ENCODE data around the gene ROBO4. TPM values are rescaled to one million over a fixed set of nuclear protein-coding genes. Genes with fewer than 3 reads are reported as not detected.

ROBO4 gene
- total RNA-seq, 1 donor from 2014 or later: 0.25 TPM

- Histone ChIP-seq H3K9ac (ENCODE audit: low read length) (no peak overlapping the region), H3K36me3 (ENCODE audit: insufficient read depth, low read length) (no peaks in the 10 kb centered on the region), H3K27ac (ENCODE audit: low read depth, low read length) (no peak overlapping the region), H3K4me3 (ENCODE audit: insufficient read depth, low read depth, low read length) (no peak overlapping the region), H3K4me2 (ENCODE audit: low read length) (no peak overlapping the region), H3K4me1 (ENCODE audit: insufficient read depth, low read length) (peaks cover 7% of the 10 kb centered on the region), H3K27me3 (ENCODE audit: insufficient read depth, low read length) (peaks cover 93% of the 10 kb centered on the region), H2AFZ (ENCODE audit: low read depth, low read length) (no peak overlapping the region), H3K9me3 (ENCODE audit: insufficient read depth, low read depth, low read length) (peaks cover 6% of the 10 kb centered on the region), H3K79me2 (ENCODE audit: insufficient read depth, low read length) (no peaks in the 10 kb centered on the region), H4K20me1 (ENCODE audit: insufficient read depth, low read length) (no peaks in the 10 kb centered on the region)
- peaks cover 96% of the 10 kb centered on the region for H3K27me3 Mint-ChIP-seq (ENCODE audit: low read depth, unreplicated experiment)
- DNase-seq (ENCODE audit: low read depth) (no peak), FAIRE-seq (no peak)
- peaks cover 3% of the 10 kb centered on the region for H3K9me3 Mint-ChIP-seq (ENCODE audit: unreplicated experiment)
- no peaks in the 10 kb centered on the region for H3K36me3 Mint-ChIP-seq (ENCODE audit: low read depth, unreplicated experiment)
- H3K4me1 Mint-ChIP-seq (ENCODE audit: low read depth, unreplicated experiment): no peaks in the 10 kb centered on the region
- H3K4me3 Mint-ChIP-seq (ENCODE audit: unreplicated experiment): no peak overlapping the region
- no peak overlapping the region for H3K27ac Mint-ChIP-seq (ENCODE audit: unreplicated experiment)
- TF ChIP-seq CTCF (IDR thresholded peaks at IDR 0.05; ENCODE audit: insufficient read depth, low read depth, low read length): no peak
- TF ChIP-seq EZH2 (IDR thresholded peaks at IDR 0.05; ENCODE audit: insufficient read depth, low read length): no peak
These were observed 51.5 kb downstream of the ROBO4 start for GRCh38 chr11:124846070-124846673.

DNA sequence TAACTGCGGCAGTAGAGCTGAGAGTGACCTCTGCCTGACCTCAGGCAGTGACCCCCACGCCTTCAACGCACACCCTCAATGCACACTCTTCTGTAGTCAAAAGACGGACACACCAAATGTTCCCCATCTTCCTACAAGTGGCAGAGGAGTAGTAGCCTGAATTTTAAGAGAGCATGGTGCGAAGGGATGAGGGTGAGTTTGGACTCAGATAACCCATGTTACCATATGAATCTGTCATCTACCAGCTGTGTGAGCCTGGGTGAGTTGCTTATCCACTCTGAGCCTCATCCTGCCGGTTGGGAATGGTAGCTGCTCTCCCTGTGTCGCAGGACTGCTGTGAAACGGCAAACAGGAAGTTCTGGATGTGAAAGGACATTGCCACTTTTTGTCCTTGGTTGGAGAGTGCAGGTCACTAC, 53.0 kb downstream of the ROBO4 start:
- Histone ChIP-seq H3K4me1 (ENCODE audit: insufficient read depth, low read length) (peaks cover 10% of the 10 kb centered on the region), H3K9ac (ENCODE audit: low read length) (no peak overlapping the region), H3K36me3 (ENCODE audit: insufficient read depth, low read length) (no peaks in the 10 kb centered on the region), H4K20me1 (ENCODE audit: insufficient read depth, low read length) (no peaks in the 10 kb centered on the region), H3K4me2 (ENCODE audit: low read length) (no peak overlapping the region), H3K79me2 (ENCODE audit: insufficient read depth, low read length) (no peaks in the 10 kb centered on the region), H3K9me3 (ENCODE audit: insufficient read depth, low read depth, low read length) (peaks cover 6% of the 10 kb centered on the region), H3K27ac (ENCODE audit: low read depth, low read length) (no peak overlapping the region), H2AFZ (ENCODE audit: low read depth, low read length) (no peak overlapping the region), H3K27me3 (ENCODE audit: insufficient read depth, low read length) (peaks cover 98% of the 10 kb centered on the region), H3K4me3 (ENCODE audit: insufficient read depth, low read depth, low read length) (no peak overlapping the region)
- Mint-ChIP-seq H3K4me1 (ENCODE audit: low read depth, unreplicated experiment) (peaks cover 2% of the 10 kb centered on the region), H3K36me3 (ENCODE audit: low read depth, unreplicated experiment) (no peaks in the 10 kb centered on the region), H3K27me3 (ENCODE audit: low read depth, unreplicated experiment) (peaks cover 96% of the 10 kb centered on the region), H3K4me3 (ENCODE audit: unreplicated experiment) (no peak overlapping the region), H3K27ac (ENCODE audit: unreplicated experiment) (no peak overlapping the region), H3K9me3 (ENCODE audit: unreplicated experiment) (peaks cover 3% of the 10 kb centered on the region)
- DNase-seq (ENCODE audit: low read depth): no peak
- TF ChIP-seq CTCF (IDR thresholded peaks at IDR 0.05; ENCODE audit: insufficient read depth, low read depth, low read length) (no peak), EZH2 (IDR thresholded peaks at IDR 0.05; ENCODE audit: insufficient read depth, low read length) (peak; percentile 65)
- FAIRE-seq: no peak

DNA sequence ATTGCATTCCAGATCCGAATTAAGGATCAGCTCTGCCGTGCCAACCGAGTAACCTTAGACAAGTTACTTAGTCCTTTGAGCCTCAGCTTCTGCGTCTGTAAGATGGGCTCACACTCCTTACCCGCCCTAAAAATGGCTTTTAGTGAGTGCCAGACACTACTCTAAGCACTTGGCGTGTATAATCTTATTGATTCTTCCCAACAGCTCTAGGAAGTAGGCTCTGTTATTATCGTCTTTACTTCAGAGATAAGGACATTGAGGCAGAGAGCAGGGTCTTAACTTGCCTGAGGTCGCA, 54.1 kb downstream of the ROBO4 start:
- H3K4me2 ChIP-seq (ENCODE audit: low read length): peak overlapping the region; percentile 78

More for the DNA sequence above, 54.1 kb downstream of the ROBO4 start:
- FAIRE-seq (no peak), DNase-seq (ENCODE audit: low read depth) (no peak)
- Histone ChIP-seq H3K4me1 (ENCODE audit: insufficient read depth, low read length) (peaks cover 12% of the 10 kb centered on the region), H2AFZ (ENCODE audit: low read depth, low read length) (no peak overlapping the region), H3K79me2 (ENCODE audit: insufficient read depth, low read length) (no peaks in the 10 kb centered on the region), H3K27ac (ENCODE audit: low read depth, low read length) (no peak overlapping the region), H3K9ac (ENCODE audit: low read length) (no peak overlapping the region), H3K27me3 (ENCODE audit: insufficient read depth, low read length) (peaks cover 99% of the 10 kb centered on the region), H3K36me3 (ENCODE audit: insufficient read depth, low read length) (no peaks in the 10 kb centered on the region), H3K4me3 (ENCODE audit: insufficient read depth, low read depth, low read length) (no peak overlapping the region), H4K20me1 (ENCODE audit: insufficient read depth, low read length) (no peaks in the 10 kb centered on the region), H3K9me3 (ENCODE audit: insufficient read depth, low read depth, low read length) (peaks cover 6% of the 10 kb centered on the region)
- no peak overlapping the region for H3K27ac Mint-ChIP-seq (ENCODE audit: unreplicated experiment)
- H3K9me3 Mint-ChIP-seq (ENCODE audit: unreplicated experiment): peaks cover 3% of the 10 kb centered on the region
- H3K4me1 Mint-ChIP-seq (ENCODE audit: low read depth, unreplicated experiment): peaks cover 2% of the 10 kb centered on the region
- H3K27me3 Mint-ChIP-seq (ENCODE audit: low read depth, unreplicated experiment): peaks cover 93% of the 10 kb centered on the region
- TF ChIP-seq EZH2 (IDR thresholded peaks at IDR 0.05; ENCODE audit: insufficient read depth, low read length): no peak
- no peak for TF ChIP-seq CTCF (IDR thresholded peaks at IDR 0.05; ENCODE audit: insufficient read depth, low read depth, low read length)
- no peak overlapping the region for H3K4me3 Mint-ChIP-seq (ENCODE audit: unreplicated experiment)
- no peaks in the 10 kb centered on the region for H3K36me3 Mint-ChIP-seq (ENCODE audit: low read depth, unreplicated experiment)
